ENCODE results near the gene C12orf75. TPM values are rescaled to one million over a fixed set of nuclear protein-coding genes. Genes with fewer than 3 reads are reported as not detected.

The C12orf75 gene
- total RNA-seq, 1 experiment from 2014 or later = 46.0 TPM

GRCh38 chr12:105399428-105400081, 69.1 kb downstream of the C12orf75 start:
- Histone ChIP-seq H3K9me3 (ENCODE audit: low read depth, low read length, poor library complexity, severe bottlenecking) (no peaks in the 10 kb centered on the region), H3K4me1 (ENCODE audit: insufficient read depth, low read length, poor library complexity, severe bottlenecking) (no peaks in the 10 kb centered on the region), H3K27me3 (replicated peaks; ENCODE audit: insufficient read depth, low read depth, low read length, poor library complexity) (no peaks in the 10 kb centered on the region), H3K27ac (ENCODE audit: low read depth, low read length, poor library complexity, severe bottlenecking) (no peak overlapping the region), H3K4me3 (ENCODE audit: low read depth, low read length, poor library complexity, severe bottlenecking) (no peak overlapping the region), H3K36me3 (ENCODE audit: insufficient read depth, low read length, poor library complexity, severe bottlenecking) (no peaks in the 10 kb centered on the region)
- TF ChIP-seq, protein P1, sequence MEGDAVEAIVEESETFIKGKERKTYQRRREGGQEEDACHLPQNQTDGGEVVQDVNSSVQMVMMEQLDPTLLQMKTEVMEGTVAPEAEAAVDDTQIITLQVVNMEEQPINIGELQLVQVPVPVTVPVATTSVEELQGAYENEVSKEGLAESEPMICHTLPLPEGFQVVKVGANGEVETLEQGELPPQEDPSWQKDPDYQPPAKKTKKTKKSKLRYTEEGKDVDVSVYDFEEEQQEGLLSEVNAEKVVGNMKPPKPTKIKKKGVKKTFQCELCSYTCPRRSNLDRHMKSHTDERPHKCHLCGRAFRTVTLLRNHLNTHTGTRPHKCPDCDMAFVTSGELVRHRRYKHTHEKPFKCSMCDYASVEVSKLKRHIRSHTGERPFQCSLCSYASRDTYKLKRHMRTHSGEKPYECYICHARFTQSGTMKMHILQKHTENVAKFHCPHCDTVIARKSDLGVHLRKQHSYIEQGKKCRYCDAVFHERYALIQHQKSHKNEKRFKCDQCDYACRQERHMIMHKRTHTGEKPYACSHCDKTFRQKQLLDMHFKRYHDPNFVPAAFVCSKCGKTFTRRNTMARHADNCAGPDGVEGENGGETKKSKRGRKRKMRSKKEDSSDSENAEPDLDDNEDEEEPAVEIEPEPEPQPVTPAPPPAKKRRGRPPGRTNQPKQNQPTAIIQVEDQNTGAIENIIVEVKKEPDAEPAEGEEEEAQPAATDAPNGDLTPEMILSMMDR (conservative IDR thresholded peaks at IDR 0.05; ENCODE audit: low read depth, low read length) = no peak
- TF ChIP-seq EZH2 (IDR thresholded peaks at IDR 0.05; ENCODE audit: borderline replicate concordance, low read depth, low read length, poor library complexity, severe bottlenecking) = no peak
- intact Hi-C loops (cut with micrococcal nuclease; ENCODE audit: unreplicated experiment) = no loop called here
- no peak for DNase-seq (ENCODE audit: low spot score)
- ChIA-PET CTCF (no interaction called here), POLR2A (ENCODE audit: low non-redundant PET) (interaction anchor here (0.6 kb wide), 1 partner anchor 45 kb away, joined by 7 read pairs; no protein-coding TSS in a partner anchor)
- no TSS peak for BruUV-seq (replicated peaks)

DNA sequence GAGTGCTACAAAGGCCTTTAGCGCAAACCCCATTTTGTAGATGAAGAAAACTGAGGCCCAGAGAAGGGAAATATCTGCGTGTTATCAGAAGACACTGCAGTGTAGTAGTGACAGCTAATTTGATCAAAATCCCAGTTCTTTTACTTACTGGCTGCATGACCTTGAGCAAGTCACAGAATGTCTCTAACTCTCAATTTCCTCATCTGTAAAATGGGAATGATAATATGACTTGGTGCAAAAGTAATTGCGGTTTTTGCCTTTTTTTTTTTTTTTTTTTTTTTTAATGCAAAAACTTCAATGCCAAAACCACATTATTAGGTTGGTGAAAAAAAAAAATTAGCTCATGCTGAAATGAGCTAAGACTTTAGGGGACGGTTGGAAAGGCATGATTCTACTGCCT, 69.7 kb downstream of the C12orf75 start:
- BruUV-seq (replicated peaks) = no TSS peak
- H3K36me3 ChIP-seq (ENCODE audit: insufficient read depth, low read length, poor library complexity, severe bottlenecking) = no peaks in the 10 kb centered on the region
- intact Hi-C loops (cut with micrococcal nuclease; ENCODE audit: unreplicated experiment) = no loop called here
- no peak overlapping the region for H3K27ac ChIP-seq (ENCODE audit: low read depth, low read length, poor library complexity, severe bottlenecking)
- H3K4me3 ChIP-seq (ENCODE audit: low read depth, low read length, poor library complexity, severe bottlenecking) = no peak overlapping the region
- no peaks in the 10 kb centered on the region for H3K27me3 ChIP-seq (replicated peaks; ENCODE audit: insufficient read depth, low read depth, low read length, poor library complexity)
- no peak for TF ChIP-seq EZH2 (IDR thresholded peaks at IDR 0.05; ENCODE audit: borderline replicate concordance, low read depth, low read length, poor library complexity, severe bottlenecking)
- TF ChIP-seq, protein P1 (conservative IDR thresholded peaks at IDR 0.05; ENCODE audit: low read depth, low read length) = no peak
- DNase-seq (ENCODE audit: low spot score) = no peak
- CTCF ChIA-PET = no interaction called here
- H3K4me1 ChIP-seq (ENCODE audit: insufficient read depth, low read length, poor library complexity, severe bottlenecking) = no peaks in the 10 kb centered on the region
- H3K9me3 ChIP-seq (ENCODE audit: low read depth, low read length, poor library complexity, severe bottlenecking) = no peaks in the 10 kb centered on the region
- POLR2A ChIA-PET (ENCODE audit: low non-redundant PET) = no interaction called here

- no peaks in the 10 kb centered on the region for H3K27me3 ChIP-seq (replicated peaks; ENCODE audit: insufficient read depth, low read depth, low read length, poor library complexity)
- no peaks in the 10 kb centered on the region for H3K4me1 ChIP-seq (ENCODE audit: insufficient read depth, low read length, poor library complexity, severe bottlenecking)
- intact Hi-C loops (cut with micrococcal nuclease; ENCODE audit: unreplicated experiment) = no loop called here
- no peak overlapping the region for H3K4me3 ChIP-seq (ENCODE audit: low read depth, low read length, poor library complexity, severe bottlenecking)
- CTCF ChIA-PET = no interaction called here
- H3K27ac ChIP-seq (ENCODE audit: low read depth, low read length, poor library complexity, severe bottlenecking) = no peak overlapping the region
- TF ChIP-seq, protein P1 (conservative IDR thresholded peaks at IDR 0.05; ENCODE audit: low read depth, low read length) = no peak
- no peak for TF ChIP-seq EZH2 (IDR thresholded peaks at IDR 0.05; ENCODE audit: borderline replicate concordance, low read depth, low read length, poor library complexity, severe bottlenecking)
- H3K9me3 ChIP-seq (ENCODE audit: low read depth, low read length, poor library complexity, severe bottlenecking) = no peaks in the 10 kb centered on the region
- BruUV-seq (replicated peaks) = no TSS peak
- POLR2A ChIA-PET (ENCODE audit: low non-redundant PET) = no interaction called here
- no peaks in the 10 kb centered on the region for H3K36me3 ChIP-seq (ENCODE audit: insufficient read depth, low read length, poor library complexity, severe bottlenecking)
- no peak for DNase-seq (ENCODE audit: low spot score)
Observed at GRCh38 chr12:105401198-105401597, 70.7 kb downstream of the C12orf75 start.

Measured in A673 (cell line).